ENCODE measurements around the gene UNC13A. TPM values are rescaled to one million over a fixed set of nuclear protein-coding genes. Genes with fewer than 3 reads are reported as not detected.
"Not testable (repeated sequence)": the region's sequence is repeated elsewhere in the genome, so short reads cannot be mapped to it uniquely, and the experiment has no call there.

The UNC13A gene
- total RNA-seq, 2 experiments from 2014 or later = 0.02 TPM

- no peaks in the 10 kb centered on the region for H3K9me3 Mint-ChIP-seq
- intact Hi-C loops (cut with micrococcal nuclease) = no loop called here
- H3K27me3 Mint-ChIP-seq = no peaks in the 10 kb centered on the region
- CTCF ChIA-PET = interaction anchor here (1.9 kb wide), 1 partner anchor 9 kb away, joined by 7 read pairs; no protein-coding TSS in a partner anchor
- H3K4me1 Mint-ChIP-seq (ENCODE audit: low read depth) = no peaks in the 10 kb centered on the region
- peaks cover 36% of the 10 kb centered on the region for H3K36me3 Mint-ChIP-seq
- POLR2A ChIA-PET = no interaction called here
- H3K4me3 Mint-ChIP-seq = no peak overlapping the region
- DNase-seq = no peak
- no peak overlapping the region for H3K27ac Mint-ChIP-seq
Measured at GRCh38 chr19:17582613-17583012, 105.5 kb downstream of the UNC13A start.

DNA sequence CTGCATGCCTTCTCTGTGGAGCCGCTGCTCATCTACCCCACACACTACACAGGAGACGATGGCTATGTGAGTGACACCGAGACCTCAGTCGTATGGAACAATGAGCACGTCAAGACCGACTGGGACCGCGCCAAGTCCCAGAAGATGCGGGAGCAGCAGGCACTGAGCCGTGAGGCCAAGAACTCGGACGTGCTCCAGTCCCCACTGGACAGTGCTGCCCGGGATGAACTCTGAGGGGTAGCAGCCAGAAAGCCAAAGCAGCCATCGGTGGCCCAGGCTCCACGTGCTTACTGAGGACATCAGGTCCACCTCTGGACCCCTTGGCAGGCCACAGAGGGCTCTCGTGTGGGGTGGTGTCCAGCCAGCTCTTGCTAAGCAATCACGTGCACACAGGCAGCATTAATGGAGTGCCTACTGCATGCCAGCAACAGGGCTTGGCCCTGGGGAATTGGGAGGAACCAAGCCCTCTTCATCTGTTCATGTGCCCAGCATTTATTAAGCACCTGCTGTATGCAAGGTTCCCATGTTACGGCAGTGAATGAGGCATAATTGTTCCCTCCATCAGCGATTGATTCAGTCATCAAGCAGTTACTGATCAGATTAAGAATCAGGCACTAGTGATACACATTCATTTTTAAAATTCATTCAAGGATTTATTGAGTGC, 106.8 kb downstream of the UNC13A start:
- no peak overlapping the region for H3K27ac Mint-ChIP-seq
- no peaks in the 10 kb centered on the region for H3K27me3 Mint-ChIP-seq
- intact Hi-C loops (cut with micrococcal nuclease) = no loop called here
- POLR2A ChIA-PET = no interaction called here
- H3K4me3 Mint-ChIP-seq = no peak overlapping the region
- no peaks in the 10 kb centered on the region for H3K9me3 Mint-ChIP-seq
- H3K36me3 Mint-ChIP-seq = peaks cover 38% of the 10 kb centered on the region
- no peak for DNase-seq
- H3K4me1 Mint-ChIP-seq (ENCODE audit: low read depth) = no peaks in the 10 kb centered on the region
- CTCF ChIA-PET = interaction anchor here (0.6 to 1.9 kb wide), 2 partner anchors 8 to 93 kb away, joined by 3 to 7 read pairs; no protein-coding TSS in a partner anchor

- H3K4me3 Mint-ChIP-seq = no peak overlapping the region
- no peaks in the 10 kb centered on the region for H3K4me1 Mint-ChIP-seq (ENCODE audit: low read depth)
- ChIA-PET CTCF (no interaction called here), POLR2A (no interaction called here)
- H3K36me3 Mint-ChIP-seq = peaks cover 38% of the 10 kb centered on the region
- intact Hi-C loops (cut with micrococcal nuclease) = no loop called here
- DNase-seq = no peak
- no peak overlapping the region for H3K27ac Mint-ChIP-seq
- H3K27me3 Mint-ChIP-seq = no peaks in the 10 kb centered on the region
- no peaks in the 10 kb centered on the region for H3K9me3 Mint-ChIP-seq
Measured at GRCh38 chr19:17580470-17581144, 107.5 kb downstream of the UNC13A start.

GRCh38 chr19:17579661-17580244, 108.4 kb downstream of the UNC13A start:
- POLR2A ChIA-PET = no interaction called here
- Mint-ChIP-seq H3K9me3 (no peaks in the 10 kb centered on the region), H3K27ac (no peak overlapping the region), H3K4me3 (no peak overlapping the region), H3K27me3 (no peaks in the 10 kb centered on the region), H3K36me3 (peaks cover 38% of the 10 kb centered on the region), H3K4me1 (ENCODE audit: low read depth) (no peaks in the 10 kb centered on the region)
- peak; percentile 47 for DNase-seq
- intact Hi-C loops (cut with micrococcal nuclease) = no loop called here
- CTCF ChIA-PET = interaction anchor here (1.3 kb wide), 1 partner anchor 84 kb away, joined by 4 read pairs; no protein-coding TSS in a partner anchor

DNA sequence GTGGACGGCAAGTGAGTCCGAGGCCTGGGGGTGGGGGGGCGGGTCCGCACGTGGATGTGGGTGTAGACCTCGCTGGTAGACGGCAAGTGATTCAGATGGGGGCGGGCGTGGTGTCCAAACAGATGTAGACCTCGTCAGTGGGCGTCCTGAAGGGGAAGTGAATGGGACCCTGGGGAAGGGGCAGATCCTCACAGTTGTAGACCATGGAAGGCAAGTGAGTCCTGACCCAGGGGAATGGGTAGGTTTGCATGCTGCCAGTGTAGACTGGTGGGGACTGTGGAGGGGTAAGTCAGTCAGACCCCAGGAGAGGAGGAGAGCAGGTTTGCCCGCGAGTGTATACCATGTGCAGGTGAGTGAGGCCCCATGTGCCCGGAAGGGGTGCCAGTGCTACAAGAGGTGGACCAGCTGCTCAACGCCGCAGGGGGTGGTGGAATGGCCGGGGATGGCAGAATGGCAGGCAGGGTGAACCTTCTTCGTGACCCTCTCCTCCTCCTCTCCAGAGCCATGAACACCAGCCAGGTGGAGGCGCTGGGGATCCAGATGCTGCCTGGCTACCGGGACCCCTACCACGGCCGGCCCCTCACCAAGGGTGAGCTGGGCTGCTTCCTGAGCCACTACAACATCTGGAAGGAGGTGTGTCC, 110.6 kb downstream of the UNC13A start:
- ChIA-PET POLR2A (no interaction called here), CTCF (interaction anchor here (0.6 kb wide), 1 partner anchor 129 kb away, joined by 3 read pairs; no protein-coding TSS in a partner anchor)
- intact Hi-C loops (cut with micrococcal nuclease) = no loop called here
- Mint-ChIP-seq H3K4me1 (ENCODE audit: low read depth) (no peaks in the 10 kb centered on the region), H3K36me3 (peaks cover 39% of the 10 kb centered on the region), H3K9me3 (no peaks in the 10 kb centered on the region), H3K27me3 (no peaks in the 10 kb centered on the region), H3K4me3 (no peak overlapping the region), H3K27ac (no peak overlapping the region)
- no peak for DNase-seq

DNA sequence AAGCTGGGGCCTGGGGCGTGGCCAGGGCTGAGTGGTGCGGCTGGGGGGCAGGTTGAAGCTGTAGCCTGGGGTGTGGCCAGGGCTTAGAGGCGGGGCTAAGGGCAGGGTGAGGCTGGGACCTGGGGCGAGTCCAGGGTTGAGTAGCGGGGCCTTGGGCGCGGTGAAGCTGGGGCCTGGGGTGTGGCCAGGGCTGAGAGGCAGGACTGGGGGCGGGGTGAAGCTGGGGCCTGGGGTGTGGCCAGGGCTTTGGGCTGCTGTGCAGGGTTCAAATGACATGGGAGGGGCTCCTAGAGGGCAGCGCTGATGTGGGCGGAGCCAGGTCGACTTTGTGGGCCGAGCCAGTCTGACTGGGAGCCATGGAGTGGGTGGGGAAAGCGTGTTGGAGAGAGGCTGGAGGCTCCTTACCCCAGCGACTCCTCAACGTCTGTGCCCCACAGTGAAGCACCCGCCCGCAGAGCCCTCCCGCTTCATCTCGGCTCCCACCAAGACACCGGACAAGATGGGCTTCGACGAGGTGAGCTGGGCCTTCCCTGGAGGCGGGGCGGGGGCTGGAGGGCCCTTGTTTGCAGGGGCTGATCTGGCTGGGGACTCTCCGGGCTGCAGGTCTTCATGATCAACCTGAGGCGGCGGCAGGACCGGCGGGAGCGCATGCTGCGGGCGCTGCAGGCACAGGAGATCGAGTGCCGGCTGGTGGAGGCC, 111.2 kb downstream of the UNC13A start:
- POLR2A ChIA-PET = no interaction called here
- H3K36me3 Mint-ChIP-seq = peaks cover 38% of the 10 kb centered on the region
- intact Hi-C loops (cut with micrococcal nuclease) = no loop called here
- no peak overlapping the region for H3K27ac Mint-ChIP-seq
- H3K9me3 Mint-ChIP-seq = no peaks in the 10 kb centered on the region
- H3K27me3 Mint-ChIP-seq = no peaks in the 10 kb centered on the region
- CTCF ChIA-PET = interaction anchor here (0.6 to 2.2 kb wide), 4 partner anchors 81 to 499 kb away, joined by 3 to 8 read pairs (median 4); no protein-coding TSS in a partner anchor
- H3K4me1 Mint-ChIP-seq (ENCODE audit: low read depth) = no peaks in the 10 kb centered on the region
- H3K4me3 Mint-ChIP-seq = no peak overlapping the region
- peak; percentile 43 for DNase-seq

GRCh38 chr19:17575871-17576757, 112.0 kb downstream of the UNC13A start:
- Mint-ChIP-seq H3K9me3 (no peaks in the 10 kb centered on the region), H3K4me3 (no peak overlapping the region), H3K36me3 (peaks cover 36% of the 10 kb centered on the region), H3K27ac (no peak overlapping the region), H3K27me3 (no peaks in the 10 kb centered on the region), H3K4me1 (ENCODE audit: low read depth) (no peaks in the 10 kb centered on the region)
- CTCF ChIA-PET = interaction anchor here (0.7 to 2.2 kb wide), 4 partner anchors 13 to 500 kb away, joined by 3 to 8 read pairs (median 4); no protein-coding TSS in a partner anchor
- POLR2A ChIA-PET = no interaction called here
- no peak for DNase-seq
- intact Hi-C loops (cut with micrococcal nuclease) = loop anchor here (2.0 kb wide), 2 partner anchors 79 to 103 kb away; no protein-coding TSS in a partner anchor

DNA sequence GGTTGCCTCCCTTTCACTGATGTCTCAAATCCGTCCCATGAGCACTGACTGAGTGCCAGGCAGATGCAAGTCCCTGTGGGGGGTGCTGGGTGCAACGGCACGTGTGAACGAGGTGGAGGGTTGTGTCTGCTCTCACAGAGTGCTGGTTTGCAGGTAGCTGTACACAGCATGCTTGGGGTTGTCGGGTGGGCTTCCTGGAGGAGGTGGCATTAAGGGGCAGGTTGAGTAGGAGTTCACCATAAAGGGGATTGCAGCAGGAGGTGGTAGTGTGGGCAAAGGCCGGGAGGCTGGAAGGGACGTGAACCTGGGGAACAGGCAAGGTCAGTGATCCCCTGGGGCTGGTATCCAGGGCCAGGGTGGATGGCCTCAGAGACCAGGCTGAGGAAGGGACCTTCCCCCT, 115.5 kb downstream of the UNC13A start:
- H3K4me1 Mint-ChIP-seq (ENCODE audit: low read depth) = no peaks in the 10 kb centered on the region
- H3K4me3 Mint-ChIP-seq = no peak overlapping the region
- no peaks in the 10 kb centered on the region for H3K9me3 Mint-ChIP-seq
- POLR2A ChIA-PET = no interaction called here
- peaks cover 28% of the 10 kb centered on the region for H3K36me3 Mint-ChIP-seq
- intact Hi-C loops (cut with micrococcal nuclease) = no loop called here
- CTCF ChIA-PET = interaction anchor here (0.7 to 2.1 kb wide), 7 partner anchors 13 to 863 kb away, joined by 4 to 12 read pairs (median 6); no protein-coding TSS in a partner anchor
- no peak overlapping the region for H3K27ac Mint-ChIP-seq
- DNase-seq = no peak
- no peaks in the 10 kb centered on the region for H3K27me3 Mint-ChIP-seq

DNA sequence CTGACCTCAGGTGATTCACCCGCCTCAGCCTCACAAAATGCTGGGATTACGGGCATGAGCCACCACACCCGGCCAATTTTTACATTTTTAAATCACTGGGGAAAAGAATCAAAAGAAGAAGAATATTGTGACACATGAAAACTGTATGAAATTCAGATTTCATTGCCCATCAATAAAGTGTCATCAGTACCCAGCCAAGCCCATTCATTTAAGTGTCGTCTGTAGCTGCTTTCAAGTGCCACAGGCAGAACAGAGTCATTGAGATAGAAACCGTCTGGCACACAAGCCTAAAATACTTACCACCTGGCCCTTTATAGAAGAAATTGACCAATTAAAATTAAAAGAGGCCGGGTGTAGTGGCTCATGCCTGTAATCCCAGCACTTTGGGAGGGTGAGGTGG, 117.4 kb downstream of the UNC13A start:
- ChIA-PET POLR2A (no interaction called here), CTCF (interaction anchor here (2.6 kb wide), 1 partner anchor 75 kb away, joined by 12 read pairs; no protein-coding TSS in a partner anchor)
- no peak overlapping the region for H3K27ac Mint-ChIP-seq
- DNase-seq = no peak
- no peaks in the 10 kb centered on the region for H3K9me3 Mint-ChIP-seq
- peaks cover 32% of the 10 kb centered on the region for H3K36me3 Mint-ChIP-seq
- no peaks in the 10 kb centered on the region for H3K27me3 Mint-ChIP-seq
- no peaks in the 10 kb centered on the region for H3K4me1 Mint-ChIP-seq (ENCODE audit: low read depth)
- intact Hi-C loops (cut with micrococcal nuclease) = no loop called here
- H3K4me3 Mint-ChIP-seq = no peak overlapping the region

DNA sequence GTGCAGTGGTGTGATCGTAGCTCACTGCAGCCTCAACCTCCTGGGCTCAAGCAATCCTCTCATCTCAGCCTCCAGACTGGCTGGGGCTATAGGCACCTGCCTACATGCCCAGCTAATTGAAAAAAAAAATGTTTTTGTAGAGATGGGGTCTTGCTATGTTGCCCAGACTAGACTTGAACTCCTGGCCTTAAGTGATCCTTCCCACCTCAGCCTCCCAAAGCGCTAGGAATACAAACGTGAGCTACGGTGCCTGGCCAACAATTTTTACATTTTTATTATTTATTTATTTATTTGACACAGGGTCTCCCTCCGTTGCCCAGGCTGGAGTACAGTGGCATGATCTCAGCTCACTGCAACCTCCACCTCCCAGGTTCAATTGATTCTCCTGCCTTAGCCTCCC, 117.9 kb downstream of the UNC13A start:
- H3K4me1 Mint-ChIP-seq (ENCODE audit: low read depth); H3K27me3 Mint-ChIP-seq; intact Hi-C loops (cut with micrococcal nuclease); H3K9me3 Mint-ChIP-seq; POLR2A ChIA-PET; DNase-seq; H3K27ac Mint-ChIP-seq; H3K4me3 Mint-ChIP-seq: not testable (repeated sequence)
- peaks cover 32% of the 10 kb centered on the region for H3K36me3 Mint-ChIP-seq
- CTCF ChIA-PET = interaction anchor here (2.6 kb wide), 1 partner anchor 74 kb away, joined by 12 read pairs; no protein-coding TSS in a partner anchor

GRCh38 chr19:17567940-17568339, 120.2 kb downstream of the UNC13A start:
- no peaks in the 10 kb centered on the region for H3K9me3 Mint-ChIP-seq
- ChIA-PET POLR2A (no interaction called here), CTCF (interaction anchor here (1.0 kb wide), 1 partner anchor 72 kb away, joined by 3 read pairs; no protein-coding TSS in a partner anchor)
- no peak overlapping the region for H3K27ac Mint-ChIP-seq
- H3K4me3 Mint-ChIP-seq = no peak overlapping the region
- H3K4me1 Mint-ChIP-seq (ENCODE audit: low read depth) = no peaks in the 10 kb centered on the region
- H3K27me3 Mint-ChIP-seq = no peaks in the 10 kb centered on the region
- H3K36me3 Mint-ChIP-seq = peaks cover 37% of the 10 kb centered on the region
- DNase-seq = no peak
- intact Hi-C loops (cut with micrococcal nuclease) = no loop called here

Measured in activated CD4-positive, alpha-beta memory T cell treated with anti-CD3 and anti-CD28 coated beads for 36 hours (primary cell).